SU-DHL-6 (cell line): ENCODE measurements around the gene RAP1GAP2.

Experiments
- H2AFZ ChIP-seq: fragments of 200-600 bp; sonication (generic); 2 replicates; pipeline ENCODE4 v1.6.1; 2014; ENCODE audit warnings: low read depth, mild to moderate bottlenecking, moderate library complexity, mixed read lengths, antibody characterized with exemption, low read length; ENCODE audit not compliant: severe bottlenecking
- H3F3A ChIP-seq: fragments of 200-600 bp; shearing (Covaris generic); 2 replicates; pipeline ENCODE4 v1.6.0; 2016; ENCODE audit warnings: antibody characterized with exemption, mild to moderate bottlenecking; ENCODE audit not compliant: insufficient read depth
- H3K27ac ChIP-seq: fragments of 200-600 bp; sonication (generic); 2 replicates; pipeline ENCODE4 v1.5.1; 2016; ENCODE audit warnings: low read depth, mild to moderate bottlenecking, low read length, moderate library complexity, mixed read lengths
- H3K27me3 ChIP-seq: fragments of 200-600 bp; sonication (generic), shearing (Covaris generic); 2 replicates; pipeline ENCODE4 v1.6.0; 2014; ENCODE audit warnings: mild to moderate bottlenecking, low read length
- H3K36me3 ChIP-seq: fragments of 200-600 bp; sonication (generic); 2 replicates; pipeline ENCODE4 v1.6.1; 2014; ENCODE audit warnings: mild to moderate bottlenecking, low read length, mixed read lengths
- H3K4me2 ChIP-seq: fragments of 300-600, 200-600 bp; shearing (Covaris generic), sonication (generic); 2 replicates; pipeline ENCODE4 v1.6.0; 2014; ENCODE audit warnings: low read length, low read depth, mild to moderate bottlenecking; ENCODE audit not compliant: poor library complexity, severe bottlenecking
- H3K4me3 ChIP-seq: fragments of 200-600 bp; sonication (generic); 2 replicates; pipeline ENCODE4 v1.5.1; 2014; ENCODE audit warnings: antibody characterized with exemption, low read length, mild to moderate bottlenecking, mixed read lengths; ENCODE audit not compliant: insufficient read depth, poor library complexity, severe bottlenecking
- H3K79me2 ChIP-seq: fragments of 200-600 bp; sonication (generic); 2 replicates; pipeline ENCODE4 v1.6.1; 2014; ENCODE audit warnings: mild to moderate bottlenecking, low read length, moderate library complexity; ENCODE audit not compliant: insufficient read depth
- H3K9ac ChIP-seq: fragments of 200-600 bp; sonication (generic); 2 replicates; pipeline ENCODE4 v1.7.0; 2014; ENCODE audit warnings: mild to moderate bottlenecking, low read length
- H3K9me2 ChIP-seq: fragments of 200-600 bp; sonication (generic); replicated peaks from 2 replicates; pipeline ENCODE4 v1.6.1; 2014; ENCODE audit warnings: low read length; ENCODE audit not compliant: insufficient read depth
- H3K9me3 ChIP-seq: fragments of 200-600 bp; sonication (generic); 2 replicates; pipeline ENCODE4 v1.6.1; 2014; ENCODE audit warnings: low read length, mixed read lengths; ENCODE audit not compliant: insufficient read depth
- H4K20me1 ChIP-seq: fragments of 200-600 bp; sonication (generic); 2 replicates; pipeline ENCODE4 v1.6.1; 2014; ENCODE audit warnings: low read depth, mild to moderate bottlenecking, antibody characterized with exemption, low read length, moderate library complexity, mixed read lengths
- EZH2phosphoT487 ChIP-seq: fragments of 200-600 bp; sonication (generic), shearing (Covaris generic); conservative IDR thresholded peaks from 2 replicates; pipeline ENCODE4 v1.6.1; 2018; ENCODE audit warnings: mild to moderate bottlenecking, antibody characterized with exemption, low read length, moderate library complexity, mixed read lengths
- TF ChIP-seq, protein P1 (sequence below): fragments of 200-600 bp; sonication (generic); IDR thresholded peaks from one replicate; pipeline ENCODE4 v1.5.1; 2017; ENCODE audit warnings: antibody characterized with exemption, mild to moderate bottlenecking, low read length, moderate library complexity; ENCODE audit not compliant: insufficient read depth, poor library complexity, severe bottlenecking

Gene RAP1GAP2

DNA sequence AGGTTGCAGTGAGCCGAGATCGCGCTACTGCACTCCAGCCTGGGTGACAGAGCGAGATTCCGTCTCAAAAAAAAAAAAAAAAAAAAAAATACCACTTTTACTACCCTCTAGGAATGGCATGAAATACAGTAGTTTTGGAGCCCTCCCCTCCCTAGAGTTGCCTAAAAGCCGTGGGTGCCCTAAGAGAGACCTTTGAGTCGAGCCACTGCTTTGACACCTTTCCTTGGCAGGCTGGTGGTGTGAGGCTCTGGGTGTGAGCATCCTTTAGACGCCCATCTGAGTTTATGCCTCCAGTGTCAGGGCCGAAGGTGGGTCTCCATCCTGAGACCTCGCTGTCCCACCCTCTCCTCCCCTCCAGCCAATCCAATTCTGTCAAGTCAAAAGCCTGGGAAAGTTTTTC is 46.2 kb downstream of the RAP1GAP2 start:
- no peaks in the 10 kb centered on the region for H3K27me3 ChIP-seq
- H3K9ac ChIP-seq, result no peak overlapping the region
- H3K27ac ChIP-seq, result no peak overlapping the region
- TF ChIP-seq, protein P1, sequence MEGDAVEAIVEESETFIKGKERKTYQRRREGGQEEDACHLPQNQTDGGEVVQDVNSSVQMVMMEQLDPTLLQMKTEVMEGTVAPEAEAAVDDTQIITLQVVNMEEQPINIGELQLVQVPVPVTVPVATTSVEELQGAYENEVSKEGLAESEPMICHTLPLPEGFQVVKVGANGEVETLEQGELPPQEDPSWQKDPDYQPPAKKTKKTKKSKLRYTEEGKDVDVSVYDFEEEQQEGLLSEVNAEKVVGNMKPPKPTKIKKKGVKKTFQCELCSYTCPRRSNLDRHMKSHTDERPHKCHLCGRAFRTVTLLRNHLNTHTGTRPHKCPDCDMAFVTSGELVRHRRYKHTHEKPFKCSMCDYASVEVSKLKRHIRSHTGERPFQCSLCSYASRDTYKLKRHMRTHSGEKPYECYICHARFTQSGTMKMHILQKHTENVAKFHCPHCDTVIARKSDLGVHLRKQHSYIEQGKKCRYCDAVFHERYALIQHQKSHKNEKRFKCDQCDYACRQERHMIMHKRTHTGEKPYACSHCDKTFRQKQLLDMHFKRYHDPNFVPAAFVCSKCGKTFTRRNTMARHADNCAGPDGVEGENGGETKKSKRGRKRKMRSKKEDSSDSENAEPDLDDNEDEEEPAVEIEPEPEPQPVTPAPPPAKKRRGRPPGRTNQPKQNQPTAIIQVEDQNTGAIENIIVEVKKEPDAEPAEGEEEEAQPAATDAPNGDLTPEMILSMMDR, result no peak
- no peak for TF ChIP-seq EZH2phosphoT487
- H3K79me2 ChIP-seq, result no peaks in the 10 kb centered on the region
- H2AFZ ChIP-seq, result no peak overlapping the region
- no peaks in the 10 kb centered on the region for H4K20me1 ChIP-seq
- no peaks in the 10 kb centered on the region for H3K9me2 ChIP-seq
- no peaks in the 10 kb centered on the region for H3K36me3 ChIP-seq
- H3K4me2 ChIP-seq, result no peak overlapping the region
- no peaks in the 10 kb centered on the region for H3K9me3 ChIP-seq
- H3F3A ChIP-seq, result no peaks in the 10 kb centered on the region
- no peak overlapping the region for H3K4me3 ChIP-seq

DNA sequence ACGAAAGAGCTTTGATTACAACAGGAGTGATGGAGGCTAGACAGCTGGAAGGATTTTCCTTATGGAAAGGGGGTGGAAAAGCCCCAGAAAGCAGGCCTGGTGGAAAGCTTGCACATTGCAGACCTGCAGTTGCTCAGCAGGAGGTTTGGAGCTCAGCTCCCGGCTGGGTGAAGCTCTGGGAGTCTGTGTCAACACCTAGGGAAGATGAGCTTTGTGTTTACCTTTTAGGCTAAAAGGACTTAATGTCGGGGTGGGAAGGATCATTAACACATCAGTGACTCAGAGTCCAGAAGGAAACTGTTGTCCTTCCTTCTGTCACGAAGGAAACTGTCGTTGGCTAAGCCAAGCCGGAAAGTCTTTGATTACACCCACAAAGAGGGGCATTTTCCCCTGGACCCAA is 48.2 kb downstream of the RAP1GAP2 start:
- H3K27ac ChIP-seq, result no peak overlapping the region

DNA sequence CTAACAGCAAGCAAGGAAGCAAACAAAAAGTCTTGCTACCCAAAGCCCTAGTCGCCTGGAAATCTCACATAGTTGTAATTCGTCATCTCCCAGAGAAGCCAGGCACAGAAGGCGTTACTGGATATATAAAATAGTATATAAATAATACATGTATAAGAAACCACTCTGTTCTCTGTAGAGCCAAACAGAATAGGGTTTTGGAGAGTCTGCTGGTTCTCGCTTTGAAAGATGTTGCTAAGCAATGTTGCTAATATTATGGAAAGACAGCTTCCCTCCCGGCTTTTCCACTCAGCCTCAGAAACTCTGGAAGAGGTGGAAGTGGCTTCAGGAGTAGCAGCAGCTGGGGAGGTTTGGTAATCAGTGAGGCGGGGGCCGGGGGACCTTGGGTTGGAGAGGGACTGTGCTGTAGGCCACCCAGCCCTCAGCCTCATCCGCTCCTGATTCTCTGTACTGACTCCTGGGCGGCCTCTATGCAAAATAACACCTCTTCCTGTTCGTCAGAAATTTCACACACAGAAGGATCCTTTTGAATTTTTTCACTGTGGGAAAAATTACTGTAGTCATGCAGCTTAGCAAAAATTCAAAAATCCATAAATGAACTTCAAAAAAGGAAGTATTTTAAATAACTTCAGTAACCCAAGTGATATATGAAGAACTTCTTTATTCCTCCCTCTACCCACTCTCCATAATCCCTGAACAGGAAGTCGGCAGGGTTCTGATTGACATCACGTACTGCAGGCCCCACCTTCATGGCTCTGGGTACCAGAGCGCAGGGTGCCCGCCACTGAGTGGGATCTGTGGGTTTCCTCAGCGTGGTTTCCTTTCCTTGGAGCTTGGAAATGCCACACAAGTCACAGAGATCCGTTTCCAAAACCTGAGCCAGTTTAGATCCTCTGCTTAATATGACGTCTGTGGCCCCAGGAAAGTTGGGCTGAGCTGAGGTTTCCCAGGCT is 51.4 kb downstream of the RAP1GAP2 start:
- H3K4me2 ChIP-seq, result no peak overlapping the region
- TF ChIP-seq EZH2phosphoT487, result no peak
- no peaks in the 10 kb centered on the region for H3K27me3 ChIP-seq
- H3K36me3 ChIP-seq, result no peaks in the 10 kb centered on the region
- H3K79me2 ChIP-seq, result no peaks in the 10 kb centered on the region
- no peak overlapping the region for H3K9ac ChIP-seq
- H3K27ac ChIP-seq, result no peak overlapping the region
- H2AFZ ChIP-seq, result no peak overlapping the region
- H3K4me3 ChIP-seq, result no peak overlapping the region
- H4K20me1 ChIP-seq, result no peaks in the 10 kb centered on the region
- H3K9me2 ChIP-seq, result no peaks in the 10 kb centered on the region
- H3F3A ChIP-seq, result no peaks in the 10 kb centered on the region
- no peaks in the 10 kb centered on the region for H3K9me3 ChIP-seq

More for the DNA sequence above, 48.2 kb downstream of the RAP1GAP2 start:
- no peak overlapping the region for H3K4me2 ChIP-seq
- no peaks in the 10 kb centered on the region for H4K20me1 ChIP-seq
- no peaks in the 10 kb centered on the region for H3F3A ChIP-seq
- H3K79me2 ChIP-seq, result no peaks in the 10 kb centered on the region
- H3K9me2 ChIP-seq, result no peaks in the 10 kb centered on the region
- H2AFZ ChIP-seq, result no peak overlapping the region
- TF ChIP-seq, protein P1, result no peak
- no peak for TF ChIP-seq EZH2phosphoT487
- no peaks in the 10 kb centered on the region for H3K9me3 ChIP-seq
- H3K36me3 ChIP-seq, result no peaks in the 10 kb centered on the region
- no peak overlapping the region for H3K4me3 ChIP-seq
- H3K27me3 ChIP-seq, result no peaks in the 10 kb centered on the region
- H3K9ac ChIP-seq, result no peak overlapping the region

DNA sequence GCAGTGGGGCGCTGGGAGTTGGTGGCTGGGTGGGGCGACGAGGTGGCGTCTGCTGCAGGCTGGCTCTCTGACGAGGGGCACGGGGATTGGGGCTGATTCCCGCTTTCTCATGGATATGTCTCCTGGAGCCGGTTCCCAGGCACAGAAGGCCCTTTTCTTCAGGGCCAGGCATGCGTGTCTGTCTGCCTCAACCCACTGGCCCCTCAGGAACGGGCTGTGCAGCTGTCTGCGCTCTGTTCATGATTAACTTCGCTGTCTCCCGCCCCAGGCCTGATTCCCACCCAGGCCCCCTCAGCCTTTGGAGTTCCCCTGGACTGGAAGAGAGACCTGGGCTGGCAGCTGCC is 53.1 kb downstream of the RAP1GAP2 start:
- H3K36me3 ChIP-seq, result no peaks in the 10 kb centered on the region
- H4K20me1 ChIP-seq, result no peaks in the 10 kb centered on the region
- TF ChIP-seq, protein P1, result no peak
- TF ChIP-seq EZH2phosphoT487, result no peak
- H3K79me2 ChIP-seq, result no peaks in the 10 kb centered on the region
- H3K4me3 ChIP-seq, result no peak overlapping the region
- H3K9ac ChIP-seq, result no peak overlapping the region
- no peaks in the 10 kb centered on the region for H3K9me3 ChIP-seq
- no peaks in the 10 kb centered on the region for H3F3A ChIP-seq
- no peaks in the 10 kb centered on the region for H3K27me3 ChIP-seq
- no peak overlapping the region for H2AFZ ChIP-seq
- no peak overlapping the region for H3K27ac ChIP-seq
- no peak overlapping the region for H3K4me2 ChIP-seq
- H3K9me2 ChIP-seq, result no peaks in the 10 kb centered on the region
